Activated T-helper 9 cell treated with anti-CD3 and anti-CD28 coated beads, Interleukin-2, amount 50 U/mL, for 16 hours (primary cell): ENCODE measurements around the gene ASTN1.

Experiments
- DNase-seq: peaks from one replicate; pipeline ENCODE4 v3.0.0-alpha.2; 2020; ENCODE audit warnings: low read depth

ASTN1 gene

GRCh38 chr1:176837708-176838107, 326.8 kb downstream of the ASTN1 start:
- no peak for DNase-seq

- no peak for DNase-seq
Measured at GRCh38 chr1:176831150-176831549, 333.4 kb downstream of the ASTN1 start.

GRCh38 chr1:176829261-176829660, 335.3 kb downstream of the ASTN1 start:
- DNase-seq = no peak

GRCh38 chr1:176826265-176826664, 338.2 kb downstream of the ASTN1 start:
- DNase-seq = no peak

- no peak for DNase-seq
Measured at GRCh38 chr1:176820391-176821031, 344.0 kb downstream of the ASTN1 start.

- no peak for DNase-seq
Measured at GRCh38 chr1:176816232-176816631, 348.3 kb downstream of the ASTN1 start.

- DNase-seq = no peak
Measured at GRCh38 chr1:176815621-176816020, 348.9 kb downstream of the ASTN1 start.

GRCh38 chr1:176811511-176812288, 352.8 kb downstream of the ASTN1 start:
- no peak for DNase-seq

- DNase-seq = no peak
Measured at GRCh38 chr1:176809292-176809691, 355.2 kb downstream of the ASTN1 start.
